Measurements from ENCODE around the gene FAT1.

GRCh38 chr4:186760576-186760975, 36.9 kb upstream of the FAT1 start:
- TF ChIP-seq CTCF (IDR thresholded peaks at IDR 0.05) (no peak), POLR2A (IDR thresholded peaks at IDR 0.05) (no peak)

All from esophagus squamous epithelium (tissue), 4 donors.